NCI-H526 (cell line): ENCODE results near the gene CSMD2.

Experiments
- DNase-seq, 2 experiments: peaks; one replicate each; lab custom pipeline; 2025; lab: John Stamatoyannopoulos, UW

Gene CSMD2

DNA sequence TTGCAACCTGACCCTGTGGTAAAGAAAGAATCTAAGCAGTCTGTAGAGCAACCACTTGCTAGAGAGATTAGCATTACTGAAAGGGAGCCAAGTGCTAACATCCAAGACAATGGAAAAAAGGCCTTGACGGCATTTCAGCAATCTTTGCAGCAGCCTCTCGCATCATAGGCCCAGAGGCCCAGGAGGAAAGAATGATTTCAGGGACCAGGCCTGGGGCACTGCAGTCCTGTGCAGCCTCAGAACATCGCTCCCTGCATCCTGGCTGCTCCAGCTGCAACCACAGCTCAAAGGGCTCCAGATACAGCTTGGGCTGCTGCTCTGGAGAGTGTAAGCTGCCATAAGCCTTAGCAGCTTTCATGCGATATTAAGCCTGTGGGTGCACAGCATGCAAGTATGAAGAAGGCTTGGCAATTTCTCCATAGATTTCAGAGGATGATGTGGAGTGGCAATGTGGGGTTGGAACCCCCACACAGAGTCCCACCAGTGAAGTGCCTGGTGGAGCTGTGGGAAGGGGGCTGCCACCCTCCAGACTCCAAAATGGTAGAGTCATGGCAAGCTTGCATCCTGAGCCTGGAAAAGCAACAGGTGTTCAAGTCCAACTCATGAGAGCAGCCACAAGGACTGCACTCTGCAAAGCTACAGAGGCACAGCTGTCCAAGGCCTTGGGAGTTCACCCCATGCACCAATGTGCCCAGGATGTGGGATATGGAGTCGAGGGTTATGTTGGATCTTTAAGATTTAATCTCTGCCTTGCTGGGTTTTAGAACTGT lies 411.8 kb downstream of the CSMD2 start:
- DNase-seq: no peak

DNA sequence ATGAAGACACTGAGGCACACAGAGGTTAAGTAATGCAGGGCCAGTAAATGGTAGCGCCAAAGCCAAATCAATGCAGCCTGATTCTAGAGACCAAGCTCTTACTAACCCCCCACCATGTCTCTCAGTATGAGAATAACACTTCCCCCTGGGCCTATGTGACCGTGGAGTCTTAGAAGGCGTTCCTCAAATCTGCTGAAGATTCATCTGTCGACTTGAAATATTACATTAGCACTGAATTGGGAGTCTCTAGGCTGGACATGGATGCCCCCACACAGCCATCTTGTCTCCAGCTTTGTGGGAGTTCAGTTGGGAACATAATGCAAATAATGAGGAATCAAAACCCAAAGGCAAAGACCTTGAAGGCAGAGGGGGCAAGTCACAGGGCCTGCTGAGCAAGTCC lies 419.1 kb downstream of the CSMD2 start:
- no peak for DNase-seq

DNA sequence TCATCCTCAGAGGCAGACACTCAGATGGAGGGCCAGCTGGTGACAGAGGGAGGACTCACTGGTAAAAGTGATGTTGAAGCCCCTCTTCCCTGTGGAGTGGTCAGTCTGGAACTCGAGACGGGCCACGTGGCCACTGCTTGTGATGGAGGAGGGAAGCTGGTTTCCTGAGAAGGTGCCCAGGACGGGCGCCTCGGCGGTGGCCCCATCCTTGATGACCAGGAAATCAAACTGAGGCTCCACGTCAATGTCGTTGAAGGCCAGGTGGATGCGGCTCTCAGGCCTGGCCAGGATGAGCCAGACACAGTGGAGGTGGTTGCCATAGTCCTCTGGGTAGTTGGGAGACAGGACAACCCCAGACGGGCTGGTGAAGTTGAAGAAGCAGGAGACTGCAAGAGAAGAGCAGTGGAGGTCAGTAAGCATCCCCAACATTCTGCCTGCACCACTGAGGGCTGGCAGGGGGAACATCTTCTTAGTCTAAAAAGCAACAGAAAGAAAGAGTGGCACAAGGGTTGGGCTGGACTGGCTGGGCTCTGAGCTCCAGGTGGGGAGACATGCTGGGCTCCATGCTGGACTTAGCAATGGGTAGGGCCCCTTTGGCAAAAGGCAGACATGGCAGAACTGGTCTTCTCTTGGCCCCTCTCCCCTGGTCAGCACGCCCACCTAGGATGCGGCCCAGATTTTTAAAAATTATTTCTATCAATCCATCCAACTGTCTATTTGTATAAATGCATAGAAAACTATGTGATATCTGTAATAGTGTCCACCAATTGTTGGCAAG lies 421.6 kb downstream of the CSMD2 start:
- no peak for DNase-seq

DNA sequence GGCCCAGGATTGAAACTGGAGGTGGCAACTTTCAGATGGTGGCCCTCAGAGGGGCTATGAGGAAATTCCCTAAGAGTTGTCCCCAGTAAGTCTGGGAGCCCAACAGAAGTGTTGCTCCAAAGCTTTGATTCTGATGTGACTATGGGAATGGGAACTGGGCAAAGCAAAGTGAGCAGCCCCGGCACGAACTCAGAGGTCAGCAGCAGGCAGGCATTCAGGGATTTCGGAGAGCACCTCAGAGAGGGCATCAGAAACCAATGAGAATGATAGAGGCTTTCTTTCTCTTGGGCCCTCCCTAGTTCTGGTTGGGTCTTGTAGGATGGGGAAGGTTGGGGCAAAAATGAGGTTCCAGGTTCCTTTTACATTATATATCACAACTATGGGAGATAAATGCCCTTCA lies 422.4 kb downstream of the CSMD2 start:
- no peak for DNase-seq

DNA sequence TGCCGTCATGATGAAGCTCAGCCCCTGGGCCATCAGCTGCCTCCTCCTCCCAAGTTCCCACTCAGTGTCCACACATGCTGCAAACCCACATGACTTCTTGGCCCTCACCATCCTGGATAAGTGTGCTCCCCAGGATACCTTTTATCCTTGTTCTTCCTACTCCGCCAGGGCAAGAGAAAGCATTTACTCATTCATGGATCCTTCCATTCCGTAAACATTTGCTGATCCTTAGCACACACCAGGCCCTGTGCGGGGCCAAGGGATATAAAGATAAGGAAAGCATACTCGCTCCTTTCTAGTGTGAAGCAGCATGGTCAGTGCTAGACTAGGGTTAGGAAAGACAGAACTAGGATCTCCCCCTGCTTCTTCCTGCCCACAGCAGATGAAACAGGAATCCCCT lies 423.3 kb downstream of the CSMD2 start:
- DNase-seq: no peak

DNA sequence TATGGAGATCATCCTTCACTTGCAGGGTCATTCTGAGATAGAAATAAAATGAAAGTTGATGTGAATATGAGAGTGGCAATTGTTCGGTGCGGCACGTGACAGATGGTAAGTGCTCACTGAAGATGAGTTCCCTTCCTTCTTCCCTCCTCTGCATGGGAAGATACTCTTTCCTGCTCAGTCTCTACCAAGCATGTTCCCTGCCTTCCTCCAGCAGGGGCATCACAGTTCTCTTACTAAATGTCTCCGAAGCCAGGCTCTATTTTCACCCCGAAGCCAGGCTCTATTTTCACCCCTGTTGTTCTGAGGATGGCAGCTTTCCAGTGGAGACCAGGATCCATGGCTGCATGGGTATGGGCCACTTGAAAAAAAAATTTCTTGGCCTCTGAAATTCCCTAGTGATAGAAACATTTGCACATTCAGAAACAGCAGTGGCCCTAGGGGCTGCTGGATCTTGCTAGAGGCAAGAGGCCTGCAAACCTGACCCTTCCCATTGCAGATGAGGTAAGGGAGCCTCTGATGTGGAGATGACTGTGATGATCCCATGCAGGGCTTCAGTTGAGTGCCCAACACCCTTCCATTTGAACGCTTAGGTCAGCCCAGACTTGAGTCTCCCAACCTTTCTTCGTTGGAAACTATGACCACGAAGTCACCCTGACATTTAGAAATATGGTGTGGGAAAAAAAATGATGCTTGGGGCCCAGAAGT lies 424.8 kb downstream of the CSMD2 start:
- no peak for DNase-seq

DNA sequence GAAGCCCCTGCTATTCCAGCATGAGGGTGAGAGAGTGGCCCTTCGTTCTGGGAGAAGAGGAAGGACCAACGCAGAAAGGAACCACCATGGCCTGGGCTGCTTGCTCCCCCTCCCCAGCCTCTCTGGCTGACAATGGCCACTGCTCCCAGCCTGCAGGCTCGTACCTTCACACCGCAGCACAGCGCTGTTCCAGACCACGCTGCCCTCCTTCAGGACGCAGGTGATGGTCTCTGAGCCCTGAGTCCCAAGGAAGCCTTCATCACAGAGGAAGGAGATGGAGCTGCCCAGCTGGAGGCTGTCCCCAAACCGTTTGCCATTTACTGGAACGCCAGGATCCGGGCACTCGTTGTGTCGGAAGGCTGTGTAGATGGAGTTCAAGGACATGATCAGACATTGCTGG lies 426.1 kb downstream of the CSMD2 start:
- no peak for DNase-seq

DNA sequence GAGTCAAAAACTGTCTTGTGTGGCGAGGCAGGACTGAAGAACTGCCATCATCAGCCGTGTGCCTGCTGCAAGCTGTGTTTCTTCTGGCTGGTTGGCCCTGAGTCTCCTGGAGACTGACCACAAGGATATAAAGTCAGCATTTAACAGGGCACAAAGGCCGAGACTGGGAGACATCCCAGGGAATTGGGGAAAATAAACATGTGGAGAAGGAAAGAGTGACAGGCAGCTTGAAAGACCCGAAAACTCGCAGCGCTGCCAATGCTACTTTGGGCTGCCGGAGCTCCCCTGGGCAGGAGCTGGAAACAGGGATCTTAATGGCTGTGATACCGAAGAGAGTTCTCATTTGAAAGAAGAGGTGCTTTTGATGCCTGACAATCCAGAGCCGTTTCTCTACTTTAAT lies 426.5 kb downstream of the CSMD2 start:
- no peak for DNase-seq

DNA sequence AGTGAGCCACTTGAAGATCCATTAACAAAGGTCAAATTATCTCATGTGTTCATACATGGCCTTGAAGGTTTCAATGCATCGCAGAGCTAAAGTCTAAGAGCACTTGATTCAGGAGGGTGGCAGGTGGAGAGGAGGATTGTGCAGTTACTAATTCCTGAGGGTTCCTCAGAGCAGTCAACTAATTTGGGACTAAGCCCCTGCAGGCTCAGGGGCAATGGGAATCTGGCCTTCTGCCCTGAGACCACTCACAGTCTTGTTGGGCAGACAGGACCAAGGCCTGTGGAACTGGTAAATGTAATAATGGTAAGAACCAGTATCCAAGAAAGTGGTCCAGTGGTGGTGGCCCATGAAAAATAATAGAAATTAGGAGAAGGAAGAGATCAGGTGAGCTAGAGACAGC lies 428.5 kb downstream of the CSMD2 start:
- no peak for DNase-seq

DNA sequence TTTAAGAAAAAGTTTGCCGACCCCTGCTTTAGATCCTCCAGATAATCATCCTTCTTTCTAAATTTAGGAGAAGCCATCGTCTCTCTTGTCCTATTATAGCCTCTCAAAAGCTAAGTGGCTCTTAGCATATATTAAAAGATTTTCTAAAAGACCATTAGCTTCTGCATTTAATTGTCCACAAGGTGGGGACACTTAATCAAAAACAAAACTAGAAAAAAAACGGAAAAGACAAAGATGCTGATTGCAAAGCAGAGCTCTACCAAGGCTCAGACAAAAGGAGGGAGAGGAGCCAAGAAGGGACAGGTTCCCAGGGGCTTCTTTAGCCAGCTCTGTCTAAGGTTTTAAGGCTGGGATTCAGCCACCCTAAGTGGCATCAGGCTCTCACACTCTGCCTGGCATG lies 429.4 kb downstream of the CSMD2 start:
- DNase-seq: peak in 1 of 2 experiments; percentile 24

DNA sequence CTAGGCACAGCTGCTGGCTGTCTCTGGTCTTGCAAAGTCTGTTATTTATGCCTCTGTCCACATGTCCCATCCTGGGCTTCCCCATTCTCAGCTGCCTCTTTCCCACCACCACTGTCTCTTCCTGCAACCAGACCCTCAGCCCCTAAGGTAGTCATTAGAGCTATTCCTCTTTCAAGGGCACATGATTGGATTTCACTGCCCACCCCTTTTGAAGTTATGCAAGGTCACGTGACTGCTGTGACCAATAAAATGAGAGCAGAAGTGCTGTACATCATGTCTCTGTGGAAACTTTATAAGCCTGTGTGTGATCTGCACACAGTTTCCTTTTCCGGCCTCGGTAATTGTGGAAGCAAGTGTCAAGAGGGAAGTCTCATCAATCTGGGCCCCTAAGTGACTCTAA lies 437.7 kb downstream of the CSMD2 start:
- no peak for DNase-seq

DNA sequence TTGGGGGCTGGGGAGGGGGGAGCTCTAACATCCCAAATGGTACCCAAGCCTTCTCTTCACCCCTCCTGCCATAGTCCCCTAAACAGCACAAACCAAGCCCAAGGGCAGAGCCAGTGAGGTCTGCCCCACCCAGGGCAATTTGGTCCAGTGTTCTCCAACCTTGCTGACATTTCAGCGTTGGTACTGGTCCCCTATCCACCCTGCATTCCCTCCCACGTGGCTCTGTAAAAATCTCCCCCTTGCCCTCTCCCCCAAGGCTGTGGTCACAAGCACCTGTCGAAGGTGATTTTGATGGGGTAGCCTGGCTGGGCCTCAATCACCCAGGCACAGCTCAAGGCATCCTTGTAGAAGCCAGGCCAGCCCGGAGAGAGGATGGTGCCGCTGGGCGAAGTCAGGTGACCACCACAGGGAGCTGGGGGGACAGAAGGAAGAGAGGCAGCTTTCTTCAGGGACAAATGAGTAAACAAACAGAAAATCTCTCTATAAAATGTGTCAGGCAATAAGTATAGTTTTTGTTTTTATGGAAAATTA lies 438.7 kb downstream of the CSMD2 start:
- DNase-seq: no peak

DNA sequence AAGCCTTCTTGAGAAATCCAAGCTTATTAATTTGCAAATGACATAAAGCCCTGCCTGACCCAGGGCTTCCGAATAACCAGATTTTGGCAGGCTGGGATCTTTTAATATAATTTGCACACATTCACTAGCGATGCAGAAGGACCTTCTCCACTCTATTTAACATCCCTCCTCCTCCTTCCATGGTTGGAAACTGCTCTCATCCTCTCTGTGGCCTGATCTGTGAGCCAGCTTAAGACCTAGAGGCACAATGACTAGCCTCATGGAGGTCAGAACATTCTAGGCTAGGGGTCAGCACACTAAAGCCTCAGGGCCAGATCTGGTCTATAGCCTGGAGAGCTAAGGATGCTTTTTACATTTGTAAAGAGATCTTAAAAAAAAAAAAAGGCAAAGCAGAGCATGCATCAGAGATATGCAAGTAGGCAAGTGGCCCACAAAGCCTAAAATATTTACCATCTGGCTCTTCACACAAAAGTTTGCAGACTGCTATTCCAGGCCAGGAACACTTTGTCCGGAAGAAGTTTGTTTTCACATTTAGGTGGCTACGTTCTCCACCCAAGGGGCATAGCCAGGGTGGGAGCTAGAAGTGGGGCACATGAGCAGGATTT lies 439.4 kb downstream of the CSMD2 start:
- DNase-seq: no peak

DNA sequence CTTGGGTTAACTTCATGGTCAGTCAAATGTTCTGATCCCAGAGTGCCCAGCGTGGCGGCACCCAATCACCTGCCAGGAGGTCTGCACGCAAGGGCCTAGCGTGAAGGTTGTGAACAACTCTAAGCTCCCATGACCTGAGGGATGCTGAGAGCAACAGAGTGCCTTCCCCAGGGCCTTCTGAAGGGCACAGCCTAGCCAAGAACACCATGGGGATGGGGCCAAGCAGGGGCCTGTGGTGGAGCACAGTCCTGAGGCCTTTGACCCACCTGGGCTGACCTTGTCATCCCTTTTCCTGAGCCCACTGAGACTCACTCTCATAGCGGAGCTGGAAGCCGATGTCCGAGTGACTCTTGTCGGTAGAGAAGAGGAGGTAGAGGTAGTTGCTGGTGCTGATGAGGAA lies 440.0 kb downstream of the CSMD2 start:
- DNase-seq: no peak

DNA sequence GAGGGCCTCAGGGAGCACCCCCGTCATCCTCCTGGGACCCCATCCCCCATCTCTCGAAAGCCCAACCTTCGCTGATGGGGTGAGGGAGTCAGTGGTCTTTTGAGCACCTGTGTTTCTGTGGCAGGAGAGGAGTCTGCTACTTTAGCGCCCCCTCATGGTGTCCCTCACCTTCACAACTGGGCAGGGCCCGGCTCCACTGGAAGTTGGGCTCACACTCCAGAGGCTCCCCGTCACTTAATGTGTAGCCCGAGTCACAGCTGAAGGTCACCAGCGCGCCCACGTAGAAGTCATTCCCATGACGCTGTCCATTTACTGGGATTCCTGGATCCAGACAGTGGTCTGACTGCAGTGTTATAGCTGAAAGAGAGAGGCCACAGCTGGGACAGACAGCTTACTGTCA lies 440.7 kb downstream of the CSMD2 start:
- peak in 1 of 2 experiments; percentile 16 for DNase-seq

DNA sequence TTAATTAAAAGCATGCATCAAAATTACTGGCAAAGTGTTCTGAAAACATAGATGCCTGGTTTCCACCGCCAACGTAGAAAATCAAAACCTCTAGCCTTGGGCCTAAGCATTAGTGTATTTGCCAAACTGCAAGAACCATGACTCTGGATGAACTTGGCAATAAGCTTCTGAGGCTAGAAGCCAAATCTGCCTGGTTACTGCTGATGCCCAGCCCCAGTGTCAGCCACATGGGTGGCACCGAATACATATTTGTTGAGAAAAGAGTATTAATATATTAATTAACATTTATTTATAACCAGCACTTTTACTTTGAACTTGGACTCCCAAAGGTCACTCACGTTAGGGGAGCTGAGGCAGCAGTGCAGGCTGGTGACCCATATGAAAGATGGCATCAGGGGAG lies 441.8 kb downstream of the CSMD2 start:
- no peak for DNase-seq

DNA sequence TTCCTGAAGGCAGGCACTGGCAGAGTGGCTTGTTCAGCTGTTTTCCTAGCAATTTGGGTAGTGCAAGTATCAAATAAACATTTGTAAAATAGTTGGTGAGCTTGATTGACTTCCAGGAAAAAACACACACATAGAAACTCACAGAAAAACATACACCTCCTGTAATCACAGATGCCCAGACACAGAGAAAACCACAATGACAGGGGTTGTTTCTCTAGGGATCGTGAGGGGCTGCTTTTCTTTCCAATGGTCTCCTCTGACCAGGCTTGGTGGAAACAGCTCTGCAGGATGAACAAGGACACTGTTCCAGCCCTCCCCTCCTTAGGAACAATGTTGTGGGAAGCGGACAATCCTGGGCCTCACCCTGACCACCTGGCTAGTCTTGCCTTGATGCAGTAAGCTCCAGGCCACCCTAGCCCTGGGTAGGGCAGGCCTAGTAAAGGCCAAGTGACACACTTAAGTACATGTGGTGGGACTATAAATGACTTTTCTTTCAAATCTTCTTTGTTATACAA lies 443.7 kb downstream of the CSMD2 start:
- DNase-seq: no peak

DNA sequence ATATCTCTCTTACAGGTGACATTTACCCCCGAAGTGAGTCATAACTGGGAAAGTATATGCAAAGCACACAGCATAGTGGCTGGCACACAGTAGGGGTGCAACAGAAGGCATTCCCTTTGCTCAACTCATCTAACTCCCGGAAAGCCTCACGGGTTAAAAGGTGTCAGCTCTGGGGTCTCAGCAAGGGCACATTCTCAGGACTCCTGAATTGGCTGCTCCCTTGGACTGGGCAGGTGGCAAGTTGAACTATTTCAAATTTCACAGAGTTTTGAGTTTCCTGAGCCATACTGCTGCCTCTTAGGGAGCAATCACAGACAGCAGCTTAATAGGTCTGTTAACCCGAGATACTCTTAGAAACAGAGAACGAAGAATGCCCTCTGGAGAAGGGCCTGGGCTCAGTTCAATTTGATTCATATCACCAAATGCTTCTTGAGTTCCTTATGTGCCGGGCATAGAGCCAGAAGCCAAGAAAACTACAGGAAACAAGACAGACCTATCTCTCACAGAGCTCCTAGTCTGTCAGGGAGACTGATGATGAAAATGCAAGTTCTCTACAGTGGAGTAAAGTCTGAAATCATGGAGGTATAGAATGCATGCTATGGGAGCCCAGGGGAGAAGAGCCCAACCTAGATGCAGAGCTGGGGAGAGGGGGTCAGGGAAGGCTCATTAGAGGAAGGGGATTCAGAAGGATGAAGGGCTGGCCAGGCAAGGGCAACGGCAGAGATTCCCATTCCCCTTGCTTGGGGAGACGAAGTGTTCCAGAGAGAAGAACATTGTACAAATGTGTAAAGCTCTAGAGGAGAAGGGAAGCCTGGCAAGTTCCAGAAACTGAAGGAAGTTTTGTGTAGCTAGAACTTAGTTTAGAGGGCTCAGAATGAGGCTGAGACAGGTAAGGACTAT lies 445.0 kb downstream of the CSMD2 start:
- no peak for DNase-seq

DNA sequence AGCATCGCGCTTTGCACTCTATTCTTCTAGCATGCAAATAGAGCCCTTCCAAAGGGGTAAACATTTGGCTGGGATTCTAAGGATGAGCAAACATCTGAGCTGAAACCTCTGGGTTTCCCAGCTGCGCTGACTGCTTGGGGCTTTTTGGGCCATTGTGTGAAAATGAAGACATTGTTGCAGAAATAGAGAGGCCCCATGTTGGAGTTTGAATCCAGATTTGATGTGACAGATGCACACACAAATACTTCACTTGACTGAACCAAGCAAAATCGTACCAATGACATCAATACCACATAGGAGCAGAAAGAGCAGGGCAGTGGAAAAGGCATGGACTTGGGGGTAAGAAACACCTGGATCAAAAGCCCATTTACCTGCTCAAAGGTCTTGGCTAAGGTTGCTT lies 445.7 kb downstream of the CSMD2 start:
- no peak for DNase-seq

DNA sequence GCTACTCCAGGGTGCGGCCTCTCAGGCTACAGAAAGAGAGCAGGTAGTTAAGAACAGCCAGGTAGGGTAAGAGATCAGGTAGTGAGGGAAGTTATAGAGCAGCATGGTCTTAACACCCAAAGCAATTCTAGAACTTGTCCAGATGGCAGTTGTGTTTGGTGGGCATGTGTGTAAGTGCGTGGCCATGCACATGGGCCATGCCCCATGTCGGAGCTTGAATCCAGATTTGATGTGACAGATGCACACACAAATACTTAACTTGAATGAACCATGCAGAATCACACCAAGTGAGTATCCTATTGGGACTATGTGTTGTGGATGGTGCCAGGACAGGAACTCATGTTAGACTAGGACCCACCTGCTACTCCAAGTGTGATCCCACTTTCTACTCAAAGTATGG lies 446.8 kb downstream of the CSMD2 start:
- no peak for DNase-seq
